Pancreas (tissue), 10 donors: ENCODE results near the gene RYR3. TPM values are rescaled to one million over a fixed set of nuclear protein-coding genes. Genes with fewer than 3 reads are reported as not detected.

ENCODE experiments used
- ATAC-seq, 4 donors: fragments of 200-7000 bp; cut with Tn5 transposase; one replicate each; pipeline versions ENCODE4 v1.8.0 to v1.9.1; 2020; ENCODE audit warnings: mild to moderate bottlenecking in 4 of 4, moderate library complexity in 4 of 4
- DNase-seq, 6 donors: peaks; one replicate each; pipeline ENCODE4 v3.0.0-alpha.2; 2020
- FAIRE-seq: peaks from 2 replicates; lab custom pipeline; 2012; peaks lifted over from hg19 to GRCh38; lab: Jason Lieb, UNC
- H3K27ac ChIP-seq, 4 donors: fragments of 200-600 bp; sonication (generic); 1 replicate in 3 of 4; 2 replicates in 1 of 4; pipeline versions ENCODE4 v1.5.0 to v1.8.0; 2020
- H3K27me3 ChIP-seq, 4 donors: fragments of 200-600 bp; one replicate each; pipeline ENCODE4 v1.8.0; 2021
- H3K36me3 ChIP-seq, 3 donors: fragments of 200-600 bp; sonication (generic) in 1 of 3; one replicate each; pipeline versions ENCODE4 v1.5.0 to v1.8.0; 2020 to 2021
- H3K4me1 ChIP-seq, 3 donors: fragments of 200-600 bp; one replicate each; pipeline ENCODE4 v1.8.0; 2021
- H3K4me3 ChIP-seq, 4 donors: fragments of 200-600 bp; sonication (generic) in 2 of 4; one replicate each; pipeline versions ENCODE4 v1.5.0 to v1.8.0; 2020 to 2021
- H3K9me3 ChIP-seq, 4 donors: fragments of 200-600 bp; one replicate each; pipeline ENCODE4 v1.8.0; 2021
- WGBS, 2 donors: extraction: QIAGEN DNeasy Blood & Tissue Kit; methylation state at CpG; one replicate each; pipeline ENCODE4 v1.1.7; 2013; 5-methylcytosine and 5-hydroxymethylcytosine counted together
- intact Hi-C, 3 donors: fragments of 100-400 bp; cut with DNase I; formaldehyde crosslinking; loops; one replicate each; pipeline versions ENCODE4 v1.11.1 to v1.14.2; 2022
- polyA plus RNA-seq, 2 donors: library from polyadenylated mRNA; stranded (reverse); fragments of 200-250 nt; gene quantifications; one replicate each; pipeline ENCODE4 v1.2.3, GENCODE V29; 2013
- total RNA-seq, 6 donors: library from RNA; stranded (reverse); fragmentation: NEBNext Ultra II Directional in 4 of 6; extraction: Animal tissue kit (Norgen Biotek cat#: 25700) in 4 of 6; gene quantifications; one replicate each; pipeline versions ENCODE4 v1.2.1 to v1.2.4, GENCODE V29; 2021 to 2023
- TF ChIP-seq, protein P1 (sequence below), 4 donors: fragments of 200-600 bp; sonication (generic) in 3 of 4; IDR thresholded peaks; one replicate each; pipeline versions ENCODE4 v1.5.0 to v1.8.0; 2021; ENCODE audit warnings: antibody characterized with exemption in 4 of 4
- donor health status: healthy with polysubstance abuse.
- donor health status: DM: no; HTN: no; CAD: no; lungs with moderate emphysema.
- donor health status: DM: no; HTN: no; CAD: no.
- donor health status: control.
- donor health status: control.
- donor health status: Bipolar disorder and iron deficiency.
- donor health status: DM: yes; HTN: yes; CAD: no.
- donor health status: DM: no; HTN: no; CAD: no.
- donor health status: DM: no; HTN: no; CAD: no.
- donor health status: DM: yes; HTN: yes; CAD: no.

Gene RYR3
- total and polyA plus RNA-seq, 8 donors: 0.03 to 0.52 (median 0.13) TPM

DNA sequence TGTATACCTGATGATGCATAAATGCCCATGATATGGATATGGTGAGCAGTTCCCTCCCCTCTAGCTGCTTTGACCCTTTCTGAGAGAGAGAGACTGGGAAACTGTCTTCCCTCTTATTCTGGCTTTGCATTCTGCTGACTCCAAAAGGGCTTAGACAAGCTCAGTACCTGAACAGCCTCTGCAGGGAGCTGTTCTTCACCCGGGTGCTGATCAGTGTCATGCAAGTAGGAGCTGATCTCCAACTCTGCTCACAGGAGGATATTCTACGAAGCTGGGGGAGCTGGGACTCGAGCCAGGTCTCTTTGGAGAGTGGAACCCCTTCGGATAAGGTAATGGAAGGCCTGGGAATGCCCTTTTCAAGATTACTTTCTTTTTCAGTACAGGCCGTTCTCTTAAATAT lies 237.1 kb downstream of the RYR3 start:
- peak in 1 of 6 donors; percentile 22 for DNase-seq
- WGBS, 2 donors: 19 to 22% methylated on average over 5 of the region's 5 CpGs
- H3K27ac ChIP-seq: no peak overlapping the region
- H3K36me3 ChIP-seq: no peaks in the 10 kb centered on the region
- no peaks in the 10 kb centered on the region for H3K9me3 ChIP-seq
- intact Hi-C loops: no loop called here
- H3K4me1 ChIP-seq: no peaks in the 10 kb centered on the region
- TF ChIP-seq, protein P1, sequence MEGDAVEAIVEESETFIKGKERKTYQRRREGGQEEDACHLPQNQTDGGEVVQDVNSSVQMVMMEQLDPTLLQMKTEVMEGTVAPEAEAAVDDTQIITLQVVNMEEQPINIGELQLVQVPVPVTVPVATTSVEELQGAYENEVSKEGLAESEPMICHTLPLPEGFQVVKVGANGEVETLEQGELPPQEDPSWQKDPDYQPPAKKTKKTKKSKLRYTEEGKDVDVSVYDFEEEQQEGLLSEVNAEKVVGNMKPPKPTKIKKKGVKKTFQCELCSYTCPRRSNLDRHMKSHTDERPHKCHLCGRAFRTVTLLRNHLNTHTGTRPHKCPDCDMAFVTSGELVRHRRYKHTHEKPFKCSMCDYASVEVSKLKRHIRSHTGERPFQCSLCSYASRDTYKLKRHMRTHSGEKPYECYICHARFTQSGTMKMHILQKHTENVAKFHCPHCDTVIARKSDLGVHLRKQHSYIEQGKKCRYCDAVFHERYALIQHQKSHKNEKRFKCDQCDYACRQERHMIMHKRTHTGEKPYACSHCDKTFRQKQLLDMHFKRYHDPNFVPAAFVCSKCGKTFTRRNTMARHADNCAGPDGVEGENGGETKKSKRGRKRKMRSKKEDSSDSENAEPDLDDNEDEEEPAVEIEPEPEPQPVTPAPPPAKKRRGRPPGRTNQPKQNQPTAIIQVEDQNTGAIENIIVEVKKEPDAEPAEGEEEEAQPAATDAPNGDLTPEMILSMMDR (IDR thresholded peaks at IDR 0.05): no peak
- peaks cover 0 to 4% (median 0%) of the 10 kb centered on the region in 4 donors for H3K27me3 ChIP-seq
- no peak for FAIRE-seq
- peak in 2 of 4 donors; percentile 53 to 60 for ATAC-seq
- no peak overlapping the region for H3K4me3 ChIP-seq

DNA sequence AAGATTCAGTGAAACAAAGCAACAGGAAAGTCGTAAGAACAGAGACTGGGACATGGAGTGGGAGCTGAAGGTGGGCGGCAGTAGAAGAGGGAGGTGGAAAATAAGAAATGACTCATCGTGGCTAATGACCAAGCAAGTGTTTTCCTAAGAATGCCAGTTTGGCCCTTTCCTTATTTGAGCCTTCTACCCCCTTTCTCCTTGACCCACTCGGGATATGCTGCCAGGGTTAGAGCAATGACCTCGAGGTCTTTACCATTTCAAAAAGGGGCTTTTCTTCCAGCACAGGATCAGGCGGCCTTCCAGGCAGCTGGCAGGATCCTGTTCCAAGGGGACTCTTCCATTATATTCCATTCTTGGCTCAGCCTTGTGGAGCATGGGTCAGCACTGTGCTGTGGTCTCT lies 241.1 kb downstream of the RYR3 start:
- no peak for DNase-seq
- no peaks in the 10 kb centered on the region for H3K36me3 ChIP-seq

DNA sequence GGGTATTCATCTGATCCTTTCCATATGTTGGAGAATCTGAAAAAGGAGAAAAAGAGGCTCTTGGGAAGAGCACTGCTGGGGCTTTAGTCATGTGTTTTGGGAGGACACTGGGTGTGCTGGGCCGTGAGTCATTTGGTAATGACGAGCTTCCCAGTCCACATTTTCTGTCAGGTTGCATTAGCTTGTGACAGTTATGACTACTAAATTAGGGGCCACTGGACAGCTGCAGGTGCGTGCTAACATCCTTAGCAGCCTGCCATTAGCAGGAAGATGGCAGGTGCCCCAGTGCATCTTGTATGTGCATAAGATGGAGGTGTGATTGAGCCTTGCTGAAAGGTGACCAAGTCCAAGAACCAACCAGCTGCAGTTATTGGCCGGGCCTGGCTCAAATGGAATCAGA lies 242.4 kb downstream of the RYR3 start:
- no peak for DNase-seq
- H3K36me3 ChIP-seq: no peaks in the 10 kb centered on the region
- H3K27ac ChIP-seq: no peak overlapping the region
- FAIRE-seq: no peak
- 53 to 58% methylated on average over 4 of the region's 4 CpGs for WGBS, 2 donors
- no peaks in the 10 kb centered on the region for H3K27me3 ChIP-seq
- no peak overlapping the region for H3K4me3 ChIP-seq
- no peaks in the 10 kb centered on the region for H3K4me1 ChIP-seq
- ATAC-seq: no peak
- TF ChIP-seq, protein P1 (IDR thresholded peaks at IDR 0.05): no peak
- H3K9me3 ChIP-seq: no peaks in the 10 kb centered on the region
- intact Hi-C loops: no loop called here

More for the DNA sequence above, 241.1 kb downstream of the RYR3 start:
- no peak for ATAC-seq
- H3K4me1 ChIP-seq: no peaks in the 10 kb centered on the region
- no peak for FAIRE-seq
- no peak overlapping the region for H3K27ac ChIP-seq
- TF ChIP-seq, protein P1 (IDR thresholded peaks at IDR 0.05): no peak
- no peaks in the 10 kb centered on the region for H3K27me3 ChIP-seq
- no peak overlapping the region for H3K4me3 ChIP-seq
- WGBS, 2 donors: 38 to 46% methylated on average over 6 of the region's 6 CpGs
- intact Hi-C loops: no loop called here
- no peaks in the 10 kb centered on the region for H3K9me3 ChIP-seq

DNA sequence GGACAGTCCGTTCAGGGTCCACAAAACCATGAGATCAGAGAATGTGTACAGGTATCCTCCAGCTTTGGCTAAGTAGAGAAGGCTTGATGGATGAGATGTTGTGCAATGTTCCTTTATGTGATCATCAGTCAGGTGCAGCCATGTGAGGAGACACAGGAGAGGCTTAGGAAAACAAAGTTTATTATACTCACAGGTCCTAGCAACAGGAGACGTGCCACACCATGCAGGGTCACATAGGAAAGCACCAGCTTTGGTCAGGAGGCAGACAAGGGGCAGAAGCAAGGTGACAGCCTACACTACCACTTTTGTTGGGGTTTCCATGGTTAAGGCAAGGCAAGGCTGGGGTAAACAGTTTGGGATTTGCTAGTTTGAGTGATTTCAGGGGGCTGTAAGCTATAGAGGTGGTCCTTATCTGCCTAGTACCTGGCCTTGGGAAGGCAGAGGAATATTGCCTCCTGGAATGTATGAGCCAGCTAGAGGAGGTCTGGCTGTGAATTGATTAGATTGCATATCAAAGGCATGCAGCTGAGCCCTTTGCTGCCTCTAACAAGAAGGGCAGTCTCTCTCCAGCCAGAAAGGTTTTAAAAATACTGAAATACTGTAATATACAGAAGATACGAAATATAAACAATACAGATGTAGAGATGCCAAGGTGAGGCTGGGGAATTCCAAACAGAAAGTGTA lies 248.6 kb downstream of the RYR3 start:
- FAIRE-seq (no peak), DNase-seq (no peak), ATAC-seq (no peak)
- intact Hi-C loops: no loop called here
- TF ChIP-seq, protein P1 (IDR thresholded peaks at IDR 0.05): no peak
- no peaks in the 10 kb centered on the region for H3K36me3 ChIP-seq
- WGBS, 2 donors: 21 to 25% methylated on average over 3 of the region's 3 CpGs
- H3K27me3 ChIP-seq: no peaks in the 10 kb centered on the region
- H3K27ac ChIP-seq: no peak overlapping the region
- no peaks in the 10 kb centered on the region for H3K4me1 ChIP-seq
- no peak overlapping the region for H3K4me3 ChIP-seq
- no peaks in the 10 kb centered on the region for H3K9me3 ChIP-seq

DNA sequence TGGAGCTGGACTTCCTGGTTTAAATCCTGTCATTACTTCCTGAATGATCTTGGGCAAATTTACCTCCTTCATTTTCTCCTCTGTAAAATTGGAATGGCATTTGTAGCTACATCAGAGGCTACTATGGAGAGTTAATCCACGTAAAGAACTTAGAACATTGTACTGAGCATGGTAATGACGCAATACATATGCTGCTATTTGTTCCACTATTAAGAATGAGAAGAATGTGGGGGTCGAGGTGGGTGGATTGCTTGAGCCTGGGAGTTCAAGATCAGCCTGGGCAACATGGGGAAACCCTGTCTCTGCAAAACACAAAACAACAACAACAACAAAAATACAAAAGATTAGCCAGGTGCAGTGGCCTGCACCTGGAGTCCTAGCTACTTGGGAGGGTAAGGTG lies 250.6 kb downstream of the RYR3 start:
- ATAC-seq (no peak), FAIRE-seq (no peak), DNase-seq (no peak)
- H3K4me1 ChIP-seq: no peaks in the 10 kb centered on the region
- TF ChIP-seq, protein P1 (IDR thresholded peaks at IDR 0.05): no peak
- intact Hi-C loops: no loop called here
- 41 to 51% methylated on average over 3 of the region's 3 CpGs for WGBS, 2 donors
- no peaks in the 10 kb centered on the region for H3K36me3 ChIP-seq
- H3K9me3 ChIP-seq: no peaks in the 10 kb centered on the region
- H3K27ac ChIP-seq: no peak overlapping the region
- no peak overlapping the region for H3K4me3 ChIP-seq
- no peaks in the 10 kb centered on the region for H3K27me3 ChIP-seq
